ENCODE data around the gene ZNF20. TPM values are rescaled to one million over a fixed set of nuclear protein-coding genes. Genes with fewer than 3 reads are reported as not detected.
"Not testable (repeated sequence)": the region's sequence is repeated elsewhere in the genome, so short reads cannot be mapped to it uniquely, and the experiment has no call there.

ZNF20 gene
- total and polyA plus RNA-seq, 5 donors from 2014 or later = 2.4 to 4.8 (median 3.0) TPM

GRCh38 chr19:12111943-12112637 lies 28.1 kb downstream of the ZNF20 start:
- Mint-ChIP-seq H3K27ac (no peak overlapping the region), H3K9me3 (peaks cover 0 to 32% (median 0%) of the 10 kb centered on the region in 7 donors), H3K27me3 (no peaks in the 10 kb centered on the region), H3K4me1 (no peaks in the 10 kb centered on the region), H3K4me3 (no peak overlapping the region), H3K36me3 (no peaks in the 10 kb centered on the region)
- no peak overlapping the region for H3K4me3 ChIP-seq (ENCODE audit: low read depth, low read length)
- H3K27ac ChIP-seq (ENCODE audit: insufficient read depth, low read length, poor library complexity, severe bottlenecking) = no peak overlapping the region
- H3K9me3 ChIP-seq (ENCODE audit: control insufficient read depth in 2 of 2, low read length in 2 of 2) = peaks cover 21 to 30% of the 10 kb centered on the region in 2 experiments
- H3K36me3 ChIP-seq (ENCODE audit: control insufficient read depth, insufficient read depth, low read length) = no peaks in the 10 kb centered on the region
- ATAC-seq (ENCODE audit: low read depth in 2 of 2) = no peak
- H3K27me3 ChIP-seq (ENCODE audit: control insufficient read depth, insufficient read depth, low read length) = no peaks in the 10 kb centered on the region
- no peaks in the 10 kb centered on the region for H3K4me1 ChIP-seq (ENCODE audit: control insufficient read depth, insufficient read depth, low read length, poor library complexity, severe bottlenecking)
- DNase-seq = no peak

- Histone ChIP-seq H3K4me1 (ENCODE audit: control insufficient read depth, insufficient read depth, low read length, poor library complexity, severe bottlenecking) (no peaks in the 10 kb centered on the region), H3K36me3 (ENCODE audit: control insufficient read depth, insufficient read depth, low read length) (no peaks in the 10 kb centered on the region), H3K4me3 (ENCODE audit: low read depth, low read length) (no peak overlapping the region), H3K9me3 (ENCODE audit: control insufficient read depth in 2 of 2, low read length in 2 of 2) (peaks cover 19 to 30% of the 10 kb centered on the region in 2 experiments), H3K27ac (ENCODE audit: insufficient read depth, low read length, poor library complexity, severe bottlenecking) (no peak overlapping the region), H3K27me3 (ENCODE audit: control insufficient read depth, insufficient read depth, low read length) (no peaks in the 10 kb centered on the region)
- peaks cover 0 to 32% (median 5%) of the 10 kb centered on the region in 7 donors for H3K9me3 Mint-ChIP-seq
- no peaks in the 10 kb centered on the region for H3K36me3 Mint-ChIP-seq
- no peak for ATAC-seq (ENCODE audit: low read depth in 2 of 2)
- DNase-seq = no peak
- no peak overlapping the region for H3K27ac Mint-ChIP-seq
- no peak overlapping the region for H3K4me3 Mint-ChIP-seq
- no peaks in the 10 kb centered on the region for H3K27me3 Mint-ChIP-seq
- no peaks in the 10 kb centered on the region for H3K4me1 Mint-ChIP-seq
These were observed 29.0 kb downstream of the ZNF20 start for GRCh38 chr19:12111176-12111575.

GRCh38 chr19:12103909-12104308 lies 36.2 kb downstream of the ZNF20 start:
- H3K4me3 Mint-ChIP-seq; H3K36me3 Mint-ChIP-seq; ATAC-seq (ENCODE audit: low read depth in 2 of 2): not testable (repeated sequence)

GRCh38 chr19:12098040-12098439 lies 42.1 kb downstream of the ZNF20 start:
- Mint-ChIP-seq H3K36me3 (no peaks in the 10 kb centered on the region), H3K27me3 (no peaks in the 10 kb centered on the region), H3K4me1 (peaks cover 0 to 2% (median under 1%) of the 10 kb centered on the region in 4 donors), H3K4me3 (no peak overlapping the region), H3K27ac (no peak overlapping the region), H3K9me3 (peaks cover 2 to 20% (median 6%) of the 10 kb centered on the region in 7 donors)
- Histone ChIP-seq H3K27me3 (ENCODE audit: control insufficient read depth, insufficient read depth, low read length) (no peaks in the 10 kb centered on the region), H3K9me3 (ENCODE audit: control insufficient read depth in 2 of 2, low read length in 2 of 2) (peaks cover 0 to 8% of the 10 kb centered on the region in 2 experiments), H3K4me3 (ENCODE audit: low read depth, low read length) (no peak overlapping the region), H3K4me1 (ENCODE audit: control insufficient read depth, insufficient read depth, low read length, poor library complexity, severe bottlenecking) (no peaks in the 10 kb centered on the region), H3K36me3 (ENCODE audit: control insufficient read depth, insufficient read depth, low read length) (no peaks in the 10 kb centered on the region), H3K27ac (ENCODE audit: insufficient read depth, low read length, poor library complexity, severe bottlenecking) (no peak overlapping the region)
- no peak for DNase-seq
- ATAC-seq (ENCODE audit: low read depth in 2 of 2) = no peak

More at GRCh38 chr19:12103909-12104308, 36.2 kb downstream of the ZNF20 start:
- H3K9me3 Mint-ChIP-seq = peaks cover 0 to 15% (median 9%) of the 10 kb centered on the region in 7 donors
- H3K27me3 ChIP-seq (ENCODE audit: control insufficient read depth, insufficient read depth, low read length); H3K9me3 ChIP-seq (ENCODE audit: control insufficient read depth in 2 of 2, low read length in 2 of 2); H3K4me1 Mint-ChIP-seq; H3K27ac ChIP-seq (ENCODE audit: insufficient read depth, low read length, poor library complexity, severe bottlenecking); H3K36me3 ChIP-seq (ENCODE audit: control insufficient read depth, insufficient read depth, low read length); DNase-seq; H3K4me3 ChIP-seq (ENCODE audit: low read depth, low read length); H3K4me1 ChIP-seq (ENCODE audit: control insufficient read depth, insufficient read depth, low read length, poor library complexity, severe bottlenecking); H3K27ac Mint-ChIP-seq; H3K27me3 Mint-ChIP-seq: not testable (repeated sequence)

- DNase-seq (no peak), ATAC-seq (ENCODE audit: low read depth in 2 of 2) (no peak)
- H3K9me3 ChIP-seq (ENCODE audit: control insufficient read depth in 2 of 2, low read length in 2 of 2) = peaks cover 0 to 8% of the 10 kb centered on the region in 2 experiments
- H3K4me1 Mint-ChIP-seq = peaks cover 0 to 15% (median 5%) of the 10 kb centered on the region in 4 donors
- H3K27ac Mint-ChIP-seq = no peak overlapping the region
- no peaks in the 10 kb centered on the region for H3K4me1 ChIP-seq (ENCODE audit: control insufficient read depth, insufficient read depth, low read length, poor library complexity, severe bottlenecking)
- H3K9me3 Mint-ChIP-seq = peaks cover 2 to 19% (median 6%) of the 10 kb centered on the region in 7 donors
- no peak overlapping the region for H3K4me3 ChIP-seq (ENCODE audit: low read depth, low read length)
- peaks cover 4% of the 10 kb centered on the region for H3K27me3 Mint-ChIP-seq
- no peaks in the 10 kb centered on the region for H3K36me3 ChIP-seq (ENCODE audit: control insufficient read depth, insufficient read depth, low read length)
- H3K4me3 Mint-ChIP-seq = no peak overlapping the region
- H3K27ac ChIP-seq (ENCODE audit: insufficient read depth, low read length, poor library complexity, severe bottlenecking) = no peak overlapping the region
- no peaks in the 10 kb centered on the region for H3K27me3 ChIP-seq (ENCODE audit: control insufficient read depth, insufficient read depth, low read length)
- no peaks in the 10 kb centered on the region for H3K36me3 Mint-ChIP-seq
These were observed 44.9 kb downstream of the ZNF20 start for GRCh38 chr19:12095111-12095790.

- peaks cover 0 to 15% (median 5%) of the 10 kb centered on the region in 4 donors for H3K4me1 Mint-ChIP-seq
- H3K9me3 ChIP-seq (ENCODE audit: control insufficient read depth in 2 of 2, low read length in 2 of 2) = peaks cover 0 to 8% of the 10 kb centered on the region in 2 experiments
- H3K9me3 Mint-ChIP-seq = peaks cover 0 to 14% (median 5%) of the 10 kb centered on the region in 7 donors
- no peak overlapping the region for H3K27ac ChIP-seq (ENCODE audit: insufficient read depth, low read length, poor library complexity, severe bottlenecking)
- no peak for DNase-seq
- ATAC-seq (ENCODE audit: low read depth in 2 of 2) = no peak
- peak overlapping the region in 3 of 4 donors; percentile 10 to 81 (median 52) for H3K4me3 Mint-ChIP-seq
- peaks cover 4% of the 10 kb centered on the region for H3K27me3 Mint-ChIP-seq
- no peaks in the 10 kb centered on the region for H3K36me3 ChIP-seq (ENCODE audit: control insufficient read depth, insufficient read depth, low read length)
- H3K36me3 Mint-ChIP-seq = no peaks in the 10 kb centered on the region
- no peaks in the 10 kb centered on the region for H3K27me3 ChIP-seq (ENCODE audit: control insufficient read depth, insufficient read depth, low read length)
- no peak overlapping the region for H3K4me3 ChIP-seq (ENCODE audit: low read depth, low read length)
- H3K27ac Mint-ChIP-seq = no peak overlapping the region
- no peaks in the 10 kb centered on the region for H3K4me1 ChIP-seq (ENCODE audit: control insufficient read depth, insufficient read depth, low read length, poor library complexity, severe bottlenecking)
These were observed 46.4 kb downstream of the ZNF20 start for GRCh38 chr19:12093777-12094176.

GRCh38 chr19:12092956-12093355 lies 47.2 kb downstream of the ZNF20 start:
- Mint-ChIP-seq H3K9me3 (peaks cover 0 to 14% (median 4%) of the 10 kb centered on the region in 7 donors), H3K27ac (no peak overlapping the region), H3K27me3 (peaks cover 4% of the 10 kb centered on the region), H3K4me1 (peaks cover 0 to 15% (median 5%) of the 10 kb centered on the region in 4 donors), H3K4me3 (peak overlapping the region; percentile 52 to 89 (median 84)), H3K36me3 (no peaks in the 10 kb centered on the region)
- Histone ChIP-seq H3K27ac (ENCODE audit: insufficient read depth, low read length, poor library complexity, severe bottlenecking) (no peak overlapping the region), H3K9me3 (ENCODE audit: control insufficient read depth in 2 of 2, low read length in 2 of 2) (peaks cover 0 to under 1% of the 10 kb centered on the region in 2 experiments), H3K4me1 (ENCODE audit: control insufficient read depth, insufficient read depth, low read length, poor library complexity, severe bottlenecking) (no peaks in the 10 kb centered on the region), H3K36me3 (ENCODE audit: control insufficient read depth, insufficient read depth, low read length) (no peaks in the 10 kb centered on the region), H3K4me3 (ENCODE audit: low read depth, low read length) (peak overlapping the region; percentile 8), H3K27me3 (ENCODE audit: control insufficient read depth, insufficient read depth, low read length) (no peaks in the 10 kb centered on the region)
- ATAC-seq (ENCODE audit: low read depth in 2 of 2) (no peak), DNase-seq (no peak)
